ENCODE measurements around the gene ISG20.
A peak's percentile ranks its signal among the peaks of the same experiment; 100 is the strongest.

The ISG20 gene

GRCh38 chr15:88604381-88605188 is 34.2 kb upstream of the ISG20 start (continued):
- peak; percentile 97 for TF ChIP-seq ATF2 (tag by site-specific recombination; IDR thresholded peaks at IDR 0.05; ENCODE audit: low read depth)
- TF ChIP-seq IKZF3 (tag by site-specific recombination; IDR thresholded peaks at IDR 0.05): no peak
- TF ChIP-seq ZNF292 (tag by site-specific recombination; IDR thresholded peaks at IDR 0.05; ENCODE audit: borderline replicate concordance, low read depth): no peak
- TF ChIP-seq PRDM10 (tag by site-specific recombination; IDR thresholded peaks at IDR 0.05): peak; percentile 70
- TF ChIP-seq ZNF645 (tag by site-specific recombination; IDR thresholded peaks at IDR 0.05): no peak
- TF ChIP-seq ZNF394 (tag by site-specific recombination; IDR thresholded peaks at IDR 0.05; ENCODE audit: borderline replicate concordance): no peak
- TF ChIP-seq ZNF354C (tag by site-specific recombination; IDR thresholded peaks at IDR 0.05; ENCODE audit: borderline replicate concordance, low read depth): no peak
- TF ChIP-seq ZNF148 (tag by site-specific recombination; IDR thresholded peaks at IDR 0.05; ENCODE audit: borderline replicate concordance): no peak
- TF ChIP-seq SALL2 (tag by site-specific recombination; IDR thresholded peaks at IDR 0.05; ENCODE audit: borderline replicate concordance): no peak
- no peak for TF ChIP-seq ZNF600 (tag by site-specific recombination; IDR thresholded peaks at IDR 0.05)
- no peak for TF ChIP-seq ZNF513 (tag by site-specific recombination; IDR thresholded peaks at IDR 0.05)
- no peak for TF ChIP-seq SETDB1 (IDR thresholded peaks at IDR 0.05; ENCODE audit: insufficient read length, low read length)
- no peak for TF ChIP-seq CTCF (tag by site-specific recombination; IDR thresholded peaks at IDR 0.05)
- no peak for TF ChIP-seq KLF9 (tag by site-specific recombination; IDR thresholded peaks at IDR 0.05; ENCODE audit: low read depth)
- no peak for TF ChIP-seq ZNF155 (tag by site-specific recombination; IDR thresholded peaks at IDR 0.05)
- peak; percentile 39; the same call in 1 of the 2 replicates for TF ChIP-seq PATZ1 (tag by site-specific recombination; IDR thresholded peaks at IDR 0.05)
- TF ChIP-seq ZNF48 (tag by site-specific recombination; IDR thresholded peaks at IDR 0.05): no peak
- no peak for TF ChIP-seq ZNF510 (tag by site-specific recombination; IDR thresholded peaks at IDR 0.05; ENCODE audit: insufficient replicate concordance)
- no peak for TF ChIP-seq HIC1 (tag by site-specific recombination; IDR thresholded peaks at IDR 0.05)
- TF ChIP-seq ZNF2 (tag by site-specific recombination; IDR thresholded peaks at IDR 0.05): no peak
